Measurements from ENCODE around the gene ADD3.

Gene ADD3

DNA sequence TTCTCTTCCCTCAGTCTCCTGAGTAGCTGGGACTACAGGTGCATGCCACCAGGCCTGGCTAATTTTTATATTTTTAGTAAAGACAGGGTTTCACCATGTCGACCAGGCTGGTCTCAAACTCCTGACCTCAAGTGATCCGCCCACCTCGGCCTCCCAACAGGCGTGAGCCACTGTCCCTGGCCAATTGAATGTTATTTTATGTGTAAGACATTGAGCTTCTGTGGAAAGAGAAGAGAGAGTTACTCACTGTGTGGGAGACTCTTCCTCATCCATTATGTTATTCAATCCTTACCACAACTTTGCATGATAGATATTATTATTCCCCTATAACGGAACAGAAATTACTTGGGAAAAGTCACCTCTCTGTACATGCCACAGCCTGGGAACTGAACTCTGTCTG, 167.0 kb downstream of the ADD3 start:
- DNase-seq (ENCODE audit: low spot score) = no peak

DNA sequence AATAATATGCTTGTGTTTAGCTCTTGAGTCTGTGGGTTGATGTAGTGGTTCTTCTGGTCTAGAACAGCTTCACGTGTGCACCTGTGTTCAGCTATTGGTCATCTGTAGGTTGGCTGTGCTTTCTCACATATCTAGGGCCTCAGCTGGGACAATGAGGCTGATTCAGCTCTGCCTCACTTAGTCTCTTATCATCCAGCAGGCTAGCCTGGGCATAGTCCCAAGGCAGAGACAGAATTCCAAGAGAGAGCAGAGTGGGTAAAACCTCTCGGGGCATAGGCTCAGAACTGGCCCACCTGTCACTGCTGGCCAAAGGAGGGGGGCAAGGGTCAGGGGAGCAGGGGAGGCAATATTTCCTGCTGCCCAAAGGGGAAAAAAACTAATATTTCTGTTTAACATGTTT, 167.6 kb downstream of the ADD3 start:
- no peak for DNase-seq (ENCODE audit: low spot score)

DNA sequence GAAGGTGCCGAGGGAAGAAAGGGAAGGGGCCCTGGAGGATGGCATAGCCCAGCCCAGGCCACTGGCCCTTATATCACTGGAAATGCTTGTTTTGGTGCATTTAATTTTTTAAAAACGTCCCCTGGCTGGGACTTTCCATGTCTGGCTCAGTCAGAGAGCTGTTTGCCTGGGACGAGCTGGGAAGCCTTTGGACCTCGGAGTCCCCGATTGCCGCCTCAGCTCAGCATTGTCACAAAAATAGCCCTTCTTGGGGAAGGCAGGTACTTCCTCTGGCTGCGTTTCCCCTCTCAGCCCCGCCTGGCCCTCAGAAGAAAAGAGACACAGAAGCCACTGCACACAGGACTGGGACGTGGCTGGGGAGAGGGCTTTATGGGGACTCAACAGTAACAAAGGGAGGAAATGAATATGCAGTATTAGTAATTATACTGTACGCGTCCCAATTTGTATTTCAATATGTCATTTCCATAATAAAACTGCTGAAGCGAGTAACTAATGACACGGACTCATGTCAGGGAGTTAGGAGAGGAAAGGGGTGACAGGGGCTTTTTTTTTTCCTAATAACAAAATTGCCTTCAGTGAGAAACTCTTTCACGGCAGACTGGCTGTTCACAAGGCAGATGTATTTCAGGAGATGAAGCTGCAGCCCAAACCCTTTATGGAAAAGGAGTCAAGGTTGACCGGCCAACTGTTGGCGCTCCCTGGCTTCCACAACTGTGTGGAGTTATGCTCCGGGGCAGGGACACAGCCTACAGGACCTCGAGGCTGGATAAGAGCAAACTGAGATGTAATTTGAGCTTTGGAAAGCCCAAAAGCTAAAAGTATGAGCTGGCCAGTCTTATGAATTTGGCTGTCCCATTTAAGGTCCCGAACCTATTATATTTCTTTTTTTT, 168.6 kb downstream of the ADD3 start:
- no peak for DNase-seq (ENCODE audit: low spot score)

DNA sequence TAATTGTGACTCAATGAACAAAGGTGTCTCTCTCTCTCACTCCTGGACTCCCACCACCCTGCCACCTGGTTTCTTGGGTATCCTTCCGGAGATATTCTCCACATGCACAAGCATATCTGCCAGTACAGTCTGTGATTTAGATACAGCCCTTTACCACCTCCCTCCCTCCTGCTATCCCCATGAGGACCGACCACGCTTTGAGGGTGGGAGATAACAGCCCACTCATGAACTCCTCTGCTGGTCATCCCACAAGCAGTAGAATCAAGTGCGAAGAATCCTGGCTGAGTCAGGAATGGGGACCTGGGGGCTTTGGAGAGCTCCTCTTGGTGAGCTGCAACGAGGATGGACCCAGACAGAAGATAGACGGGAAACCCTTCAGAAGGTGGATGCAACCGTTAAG, 171.4 kb downstream of the ADD3 start:
- no peak for DNase-seq (ENCODE audit: low spot score)

DNA sequence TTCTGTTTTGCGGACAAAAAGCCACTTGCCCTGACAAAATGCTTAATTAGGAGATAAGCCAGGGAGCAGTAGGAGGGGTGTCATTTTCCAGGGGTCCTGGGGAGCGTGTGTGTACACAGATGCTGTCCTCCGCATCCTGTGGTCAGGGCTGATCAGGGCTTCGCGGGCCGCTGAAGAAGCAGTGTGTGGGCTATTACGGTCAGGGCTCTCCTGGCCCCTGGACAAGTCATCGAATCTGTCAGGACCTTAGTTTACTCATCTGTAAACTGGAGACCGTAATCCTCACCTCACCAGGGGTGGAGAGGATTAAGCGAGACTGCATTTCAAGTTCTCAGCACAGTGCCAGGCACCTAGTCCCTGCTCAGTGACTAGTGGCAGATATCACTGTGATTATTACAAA, 173.7 kb downstream of the ADD3 start:
- DNase-seq (ENCODE audit: low spot score) = no peak

DNA sequence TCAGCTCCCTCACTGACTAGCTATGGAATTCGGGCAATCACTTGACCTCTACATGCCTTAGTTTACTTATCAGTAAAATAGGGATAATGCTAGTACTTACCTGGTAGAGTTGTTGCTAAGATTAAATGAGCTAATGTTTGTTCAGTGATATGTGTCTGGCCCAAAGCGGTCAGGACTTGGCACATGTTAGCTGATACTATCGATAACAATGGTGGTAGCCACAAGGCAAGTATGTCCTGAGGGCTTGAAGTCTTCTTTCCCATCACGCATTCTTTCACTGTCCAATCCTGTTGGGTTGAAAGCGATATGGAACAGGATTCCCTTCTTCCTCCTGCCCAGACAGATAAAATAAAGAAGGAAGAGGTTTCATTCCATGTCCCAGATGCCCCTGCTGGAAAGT, 174.1 kb downstream of the ADD3 start:
- no peak for DNase-seq (ENCODE audit: low spot score)

DNA sequence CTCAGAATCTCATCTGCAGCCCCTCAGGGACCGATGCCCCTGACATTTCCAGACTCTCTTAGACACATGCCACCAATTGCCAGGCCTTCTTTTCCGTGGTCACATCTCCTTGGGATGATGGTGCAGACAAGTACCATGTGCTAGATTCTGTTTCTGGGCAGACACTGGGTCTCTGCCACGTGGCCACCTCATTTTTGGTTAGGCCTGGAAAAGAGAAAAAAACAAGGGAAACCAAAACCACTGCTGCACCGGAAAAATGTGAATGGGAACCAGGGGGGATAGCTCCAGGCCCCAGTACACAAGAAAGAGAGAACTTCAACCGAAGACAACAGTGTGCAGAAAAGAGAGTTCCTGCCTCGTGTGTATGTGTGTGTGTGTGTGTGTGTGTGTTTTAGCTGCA, 176.6 kb downstream of the ADD3 start:
- DNase-seq (ENCODE audit: low spot score) = no peak

Data from hepatic stellate cell (primary cell).